Ascending aorta (tissue), 2 donors: Measurements from ENCODE around the gene DNAH11. TPM values are rescaled to one million over a fixed set of nuclear protein-coding genes. Genes with fewer than 3 reads are reported as not detected.
"Not testable (repeated sequence)": the region's sequence is repeated elsewhere in the genome, so short reads cannot be mapped to it uniquely, and the experiment has no call there.

Experiments
- DNase-seq, 2 donors: peaks; one replicate each; pipeline ENCODE4 v3.0.0-alpha.2; 2019; ENCODE audit warnings: low spot score in 2 of 2
- H3K27ac ChIP-seq, 2 donors: fragments of 200-600 bp; sonication (generic); one replicate each; pipeline ENCODE4 v1.5.1; 2016 to 2017; ENCODE audit warnings: mild to moderate bottlenecking in 1 of 2
- H3K27me3 ChIP-seq: fragments of 200-600 bp; sonication (generic); one replicate; pipeline ENCODE4 v1.5.1; 2017
- H3K36me3 ChIP-seq, 2 donors: fragments of 200-600 bp; sonication (generic); one replicate each; pipeline ENCODE4 v1.5.1; 2016
- H3K4me1 ChIP-seq, 2 donors: fragments of 200-600 bp; sonication (generic); one replicate each; pipeline ENCODE4 v1.5.1; 2016 to 2017; ENCODE audit warnings: mild to moderate bottlenecking in 1 of 2
- H3K4me3 ChIP-seq, 2 donors: fragments of 200-600 bp; sonication (generic); one replicate each; pipeline ENCODE4 v1.5.1; 2016 to 2017; ENCODE audit warnings: mild to moderate bottlenecking in 1 of 2
- H3K9me3 ChIP-seq, 2 donors: fragments of 200-600 bp; sonication (generic); one replicate each; pipeline ENCODE4 v1.5.1; 2016
- intact Hi-C: fragments of 100-400 bp; cut with DNase I; formaldehyde crosslinking; loops from one replicate; pipeline ENCODE4 v1.15.1; 2023
- total RNA-seq: library from RNA; depleted of rRNA; stranded (reverse); fragments of >200 nt; gene quantifications from one replicate; pipeline ENCODE4 v1.1.0, GENCODE V29; 2016
- TF ChIP-seq, protein P1 (sequence below), 3 experiments: fragments of 200-600 bp in 2 of 3; fragments of 450-650 bp in 1 of 3; sonication (generic) in 2 of 3; IDR thresholded peaks; one replicate each; pipeline ENCODE4 v1.5.1; 2016 to 2019; ENCODE audit warnings: antibody characterized with exemption in 3 of 3, mild to moderate bottlenecking in 1 of 3, moderate library complexity in 1 of 3

Gene DNAH11
- total RNA-seq, 1 donor from 2014 or later = 0.75 TPM

- DNase-seq = no peak
- no peak overlapping the region for H3K27ac ChIP-seq
- H3K27me3 ChIP-seq = no peaks in the 10 kb centered on the region
- TF ChIP-seq, protein P1, sequence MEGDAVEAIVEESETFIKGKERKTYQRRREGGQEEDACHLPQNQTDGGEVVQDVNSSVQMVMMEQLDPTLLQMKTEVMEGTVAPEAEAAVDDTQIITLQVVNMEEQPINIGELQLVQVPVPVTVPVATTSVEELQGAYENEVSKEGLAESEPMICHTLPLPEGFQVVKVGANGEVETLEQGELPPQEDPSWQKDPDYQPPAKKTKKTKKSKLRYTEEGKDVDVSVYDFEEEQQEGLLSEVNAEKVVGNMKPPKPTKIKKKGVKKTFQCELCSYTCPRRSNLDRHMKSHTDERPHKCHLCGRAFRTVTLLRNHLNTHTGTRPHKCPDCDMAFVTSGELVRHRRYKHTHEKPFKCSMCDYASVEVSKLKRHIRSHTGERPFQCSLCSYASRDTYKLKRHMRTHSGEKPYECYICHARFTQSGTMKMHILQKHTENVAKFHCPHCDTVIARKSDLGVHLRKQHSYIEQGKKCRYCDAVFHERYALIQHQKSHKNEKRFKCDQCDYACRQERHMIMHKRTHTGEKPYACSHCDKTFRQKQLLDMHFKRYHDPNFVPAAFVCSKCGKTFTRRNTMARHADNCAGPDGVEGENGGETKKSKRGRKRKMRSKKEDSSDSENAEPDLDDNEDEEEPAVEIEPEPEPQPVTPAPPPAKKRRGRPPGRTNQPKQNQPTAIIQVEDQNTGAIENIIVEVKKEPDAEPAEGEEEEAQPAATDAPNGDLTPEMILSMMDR (IDR thresholded peaks at IDR 0.05) = no peak
- H3K4me1 ChIP-seq = no peaks in the 10 kb centered on the region
- no peak overlapping the region for H3K4me3 ChIP-seq
- no peaks in the 10 kb centered on the region for H3K36me3 ChIP-seq
- intact Hi-C loops = no loop called here
- no peaks in the 10 kb centered on the region for H3K9me3 ChIP-seq
Measured at GRCh38 chr7:21526448-21526847, 16.4 kb upstream of the DNAH11 start.

GRCh38 chr7:21532485-21532884 lies 10.4 kb upstream of the DNAH11 start:
- DNase-seq, H3K4me3 ChIP-seq, H3K27ac ChIP-seq, H3K4me1 ChIP-seq, intact Hi-C loops, H3K9me3 ChIP-seq, H3K36me3 ChIP-seq, H3K27me3 ChIP-seq: not testable (repeated sequence)

DNA sequence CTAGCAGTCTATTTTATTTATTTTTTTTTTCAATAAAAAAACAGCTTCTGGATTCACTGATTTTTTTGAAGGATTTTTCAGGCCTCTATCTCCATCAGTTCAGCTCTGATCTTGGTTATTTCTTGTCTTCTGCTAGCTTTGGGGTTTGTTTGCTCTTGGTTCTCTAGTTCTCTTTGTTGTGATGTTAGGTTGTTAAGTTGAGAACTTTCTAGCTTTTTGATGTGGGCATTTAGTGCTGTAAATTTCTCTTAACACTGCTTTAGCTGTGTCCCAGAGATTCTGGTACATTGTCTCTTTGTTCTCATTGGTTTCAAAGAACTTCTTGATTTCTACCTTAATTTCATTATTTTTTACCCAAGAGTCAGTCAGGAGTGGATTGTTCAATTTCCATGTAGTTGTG lies 9.2 kb upstream of the DNAH11 start:
- intact Hi-C loops, H3K4me1 ChIP-seq: not testable (repeated sequence)

DNA sequence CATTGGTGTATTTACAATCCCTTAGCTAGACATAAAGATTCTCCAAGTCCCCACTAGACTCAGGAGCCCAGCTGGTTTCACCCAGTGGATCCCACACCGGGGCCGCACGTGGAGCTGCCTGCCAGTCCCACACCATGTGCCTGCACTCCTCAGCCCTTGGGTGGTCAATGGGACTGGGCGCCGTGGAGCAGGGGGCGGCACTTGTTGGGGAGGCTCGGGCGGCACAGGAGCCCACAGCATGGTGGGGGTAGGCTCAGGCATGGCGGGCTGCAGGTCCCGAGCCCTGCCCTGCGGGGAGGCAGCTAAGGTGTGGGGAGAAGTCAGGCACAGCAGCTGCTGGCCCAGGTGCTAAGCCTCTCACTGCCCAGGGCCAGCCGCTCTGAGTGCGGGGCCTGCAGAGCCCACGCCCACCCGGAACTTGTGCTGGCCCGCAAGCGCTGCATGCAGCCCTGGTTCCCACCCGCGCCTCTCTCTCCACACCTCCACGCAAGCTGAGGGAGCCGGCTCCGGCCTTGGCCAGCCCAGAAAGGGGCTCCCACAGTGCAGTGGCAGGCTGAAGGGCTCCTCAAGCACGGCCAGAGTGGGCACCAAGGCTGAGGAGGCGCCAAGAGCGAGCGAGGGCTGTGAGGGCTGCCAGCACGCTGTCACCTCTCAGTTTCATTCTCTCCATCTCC lies 6.3 kb upstream of the DNAH11 start:
- DNase-seq, H3K27me3 ChIP-seq, H3K4me1 ChIP-seq, intact Hi-C loops, H3K27ac ChIP-seq, H3K36me3 ChIP-seq, H3K4me3 ChIP-seq, H3K9me3 ChIP-seq: not testable (repeated sequence)

More for the DNA sequence above, 9.2 kb upstream of the DNAH11 start:
- H3K4me3 ChIP-seq, H3K36me3 ChIP-seq, H3K27me3 ChIP-seq, H3K9me3 ChIP-seq, H3K27ac ChIP-seq, DNase-seq: not testable (repeated sequence)

- DNase-seq = no peak
- H3K27ac ChIP-seq = no peak overlapping the region
- no peak overlapping the region for H3K4me3 ChIP-seq
- no peaks in the 10 kb centered on the region for H3K36me3 ChIP-seq
- intact Hi-C loops = no loop called here
- TF ChIP-seq, protein P1 (IDR thresholded peaks at IDR 0.05) = no peak
- peaks cover 10% of the 10 kb centered on the region for H3K27me3 ChIP-seq
- peaks cover 0 to 3% of the 10 kb centered on the region in 2 donors for H3K4me1 ChIP-seq
- H3K9me3 ChIP-seq = no peaks in the 10 kb centered on the region
Measured at GRCh38 chr7:21538936-21539495, 3.8 kb upstream of the DNAH11 start.

GRCh38 chr7:21543528-21544302 lies 876 bp downstream of the DNAH11 start:
- H3K4me3 ChIP-seq = peak overlapping the region; percentile 59 to 67
- intact Hi-C loops = no loop called here
- peaks cover 0 to 3% of the 10 kb centered on the region in 2 donors for H3K4me1 ChIP-seq
- H3K9me3 ChIP-seq = no peaks in the 10 kb centered on the region
- H3K27me3 ChIP-seq = peaks cover 10% of the 10 kb centered on the region
- DNase-seq = no peak
- TF ChIP-seq, protein P1 (IDR thresholded peaks at IDR 0.05) = no peak
- no peak overlapping the region for H3K27ac ChIP-seq
- no peaks in the 10 kb centered on the region for H3K36me3 ChIP-seq

GRCh38 chr7:21544303-21544656 lies 1.4 kb downstream of the DNAH11 start:
- DNase-seq = no peak
- Histone ChIP-seq H3K9me3 (no peaks in the 10 kb centered on the region), H3K4me3 (no peak overlapping the region), H3K27ac (no peak overlapping the region), H3K36me3 (no peaks in the 10 kb centered on the region), H3K4me1 (peaks cover 0 to 3% of the 10 kb centered on the region in 2 donors), H3K27me3 (peaks cover 10% of the 10 kb centered on the region)
- TF ChIP-seq, protein P1 (IDR thresholded peaks at IDR 0.05) = no peak
- intact Hi-C loops = no loop called here
